Stimulated activated CD4-positive, alpha-beta T cell treated with anti-CD3 and anti-CD28 coated beads, Interleukin-15, amount 100 ng/mL, for 1 hour (primary cell): ENCODE measurements around the gene XRRA1.

Experiments
- DNase-seq, 2 donors: peaks; one replicate each; pipeline ENCODE4 v3.0.0-alpha.2; 2020; ENCODE audit warnings: low read depth in 1 of 2, low spot score in 1 of 2

XRRA1 gene

DNA sequence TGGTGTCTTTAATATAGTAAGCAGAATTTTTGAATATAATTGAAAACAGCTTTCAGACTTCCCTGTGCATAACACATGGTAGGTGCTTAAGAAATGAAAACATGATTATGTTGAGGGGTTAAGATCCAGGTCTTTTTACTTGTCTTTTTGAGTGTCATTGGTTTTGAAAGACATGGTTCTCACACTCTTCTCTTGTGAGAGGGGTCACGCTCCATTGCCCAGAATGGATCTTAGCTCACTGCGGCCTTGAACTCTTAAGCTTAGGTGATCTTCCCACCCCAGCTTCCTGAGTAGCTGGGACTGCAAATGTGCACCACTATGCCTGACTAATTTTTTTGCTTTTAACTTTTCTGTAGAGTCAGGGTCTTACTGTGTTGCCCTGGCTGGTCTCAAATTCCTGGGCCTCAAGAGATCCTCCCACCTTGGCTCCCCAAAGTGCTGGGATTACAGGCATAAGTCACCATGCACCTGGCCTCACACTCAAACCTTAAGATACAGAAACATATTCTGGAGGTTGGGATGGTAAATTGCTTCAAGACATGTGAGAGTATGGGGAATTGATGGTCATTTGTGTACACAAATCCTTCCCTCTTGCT lies 1.6 kb upstream of the XRRA1 start:
- DNase-seq = no peak

DNA sequence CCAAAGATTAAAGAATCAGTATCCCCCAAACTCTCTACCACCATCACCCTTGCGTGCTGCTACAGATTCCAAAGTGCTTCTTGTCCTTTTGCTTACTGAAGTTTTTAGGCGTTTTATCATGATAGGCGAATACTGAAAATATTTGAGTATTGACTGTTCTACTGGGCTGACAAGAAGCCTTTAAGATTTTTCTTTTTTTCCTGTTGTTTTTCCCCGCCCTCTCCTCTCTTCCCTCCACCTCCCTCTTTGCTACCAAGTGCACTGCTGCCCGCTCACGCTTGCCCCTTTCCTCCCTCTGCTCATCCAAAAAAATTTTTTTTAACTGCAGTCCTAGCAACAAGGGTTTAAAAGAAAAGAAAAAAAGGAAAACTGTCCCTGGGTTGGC lies 854 bp upstream of the XRRA1 start:
- no peak for DNase-seq

DNA sequence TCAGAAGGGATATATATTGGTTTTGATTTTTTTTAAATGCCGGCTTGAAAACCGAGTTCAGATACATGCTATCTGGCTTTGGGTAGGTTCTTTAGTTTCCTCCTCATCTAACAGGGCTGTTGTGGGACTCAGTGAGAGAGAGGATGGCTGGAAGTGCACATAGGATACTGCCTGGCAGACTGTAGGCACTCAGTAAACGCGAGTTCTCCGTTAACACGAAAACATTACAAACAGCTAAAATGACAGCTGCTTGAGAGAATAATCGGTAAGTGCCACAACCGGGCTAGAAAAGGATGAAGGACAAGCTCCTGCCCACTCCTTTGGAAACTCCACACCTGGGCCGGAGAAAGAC lies 369 bp downstream of the XRRA1 start:
- DNase-seq = no peak

DNA sequence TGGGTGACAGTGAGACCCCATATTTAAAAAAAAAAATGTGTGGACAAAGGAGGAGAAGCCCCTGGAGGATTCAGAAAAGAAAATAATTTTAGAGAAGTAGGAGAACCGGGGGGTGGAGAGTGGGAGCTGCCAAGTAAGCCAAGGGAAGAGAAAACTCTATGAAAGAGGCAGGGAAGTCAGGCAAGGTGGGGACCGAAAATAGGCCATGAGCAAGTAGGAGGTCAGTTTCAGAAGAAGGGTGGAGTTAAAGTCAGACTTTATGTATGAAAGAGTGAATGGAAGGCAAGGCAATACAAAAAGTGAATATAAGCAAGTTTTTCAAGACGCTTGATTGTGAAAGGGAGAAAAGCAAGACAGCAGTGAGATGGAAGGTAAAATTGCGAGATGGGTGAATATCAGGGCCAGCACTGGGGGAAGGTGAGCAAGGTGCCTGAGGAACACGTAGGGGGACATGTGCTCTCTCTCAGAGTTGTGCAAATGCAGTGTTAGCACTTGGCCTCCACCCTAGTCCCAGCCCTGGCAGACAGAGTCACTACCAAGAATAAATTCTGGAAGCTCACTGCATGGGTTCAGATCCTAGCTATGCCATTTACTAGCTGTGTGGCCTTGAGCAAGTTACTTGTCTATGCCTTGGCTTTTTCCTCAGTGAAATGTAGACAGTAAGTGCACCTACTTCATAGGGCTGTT lies 6.7 kb downstream of the XRRA1 start:
- no peak for DNase-seq

DNA sequence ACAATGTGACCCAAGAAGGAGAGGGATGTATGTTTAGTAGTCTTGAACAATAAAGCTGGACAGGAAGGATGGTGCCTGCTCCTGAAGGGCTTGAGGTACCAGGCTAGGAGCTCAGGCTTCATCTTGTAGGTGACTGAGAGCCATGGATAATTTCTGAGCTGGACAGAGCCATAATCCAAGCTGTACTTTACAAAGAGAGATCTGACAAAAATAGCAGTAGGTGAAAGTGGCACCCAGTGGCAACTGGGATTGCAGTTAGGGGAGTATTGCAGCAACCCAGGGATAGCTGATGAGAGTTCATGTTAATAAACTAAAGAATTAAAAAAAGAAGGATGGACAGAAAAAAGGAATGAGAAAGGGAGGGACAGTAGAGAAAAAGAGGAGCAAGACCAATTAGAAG lies 7.4 kb downstream of the XRRA1 start:
- no peak for DNase-seq

DNA sequence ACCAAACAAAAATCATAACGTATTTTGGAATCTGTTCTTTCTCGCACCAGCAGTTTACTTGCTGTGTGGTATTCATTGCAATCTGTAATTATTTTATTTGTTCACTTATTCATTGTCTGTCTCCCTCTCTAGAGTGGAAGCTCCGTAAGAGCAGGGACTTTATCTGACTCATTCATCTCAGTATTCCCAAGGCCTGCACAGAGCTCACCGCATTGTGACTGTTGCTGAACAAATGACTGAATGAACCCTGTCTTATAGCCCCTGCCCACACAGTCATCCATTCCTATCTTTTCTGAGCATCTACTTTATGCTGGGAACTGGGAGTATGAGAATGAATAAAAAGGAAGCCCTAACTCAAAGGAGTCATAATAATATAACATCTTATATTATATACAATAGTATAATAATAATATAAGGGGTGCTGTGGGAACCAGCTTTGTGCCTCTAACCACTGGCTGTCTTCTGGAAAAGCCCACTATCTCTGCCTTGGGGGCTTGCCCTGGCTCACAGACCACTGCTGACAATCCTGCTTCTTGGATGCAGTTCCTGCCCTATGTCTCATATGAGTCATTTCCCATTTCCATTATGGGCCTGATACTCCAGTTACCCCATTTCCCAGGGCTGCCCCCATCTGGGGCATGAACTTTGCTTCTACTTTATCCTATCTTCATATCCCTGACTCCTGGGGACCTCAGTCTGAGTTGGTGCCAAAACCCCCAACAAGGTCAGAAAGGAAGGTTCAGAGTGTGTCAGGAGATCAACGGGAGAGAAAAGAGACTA lies 11.0 kb downstream of the XRRA1 start:
- DNase-seq = no peak

DNA sequence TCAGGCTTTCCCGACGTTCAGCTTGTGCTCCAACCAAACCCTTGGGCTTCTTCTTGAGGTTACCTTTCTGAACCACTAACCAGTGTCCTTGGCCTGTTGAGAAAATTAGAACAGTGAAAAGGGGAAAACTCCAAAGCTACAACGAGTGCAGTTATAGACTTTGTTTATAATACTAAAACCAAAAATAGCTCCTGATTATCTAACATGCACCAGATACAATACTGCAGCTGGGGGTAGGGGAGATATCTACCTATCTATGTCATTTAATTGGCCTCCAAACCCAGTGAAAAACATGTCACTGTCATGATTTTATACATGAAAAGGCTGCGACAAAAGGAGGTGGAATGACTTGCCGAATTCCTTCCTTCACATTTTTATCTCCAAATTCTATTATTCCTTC lies 11.9 kb downstream of the XRRA1 start:
- no peak for DNase-seq

DNA sequence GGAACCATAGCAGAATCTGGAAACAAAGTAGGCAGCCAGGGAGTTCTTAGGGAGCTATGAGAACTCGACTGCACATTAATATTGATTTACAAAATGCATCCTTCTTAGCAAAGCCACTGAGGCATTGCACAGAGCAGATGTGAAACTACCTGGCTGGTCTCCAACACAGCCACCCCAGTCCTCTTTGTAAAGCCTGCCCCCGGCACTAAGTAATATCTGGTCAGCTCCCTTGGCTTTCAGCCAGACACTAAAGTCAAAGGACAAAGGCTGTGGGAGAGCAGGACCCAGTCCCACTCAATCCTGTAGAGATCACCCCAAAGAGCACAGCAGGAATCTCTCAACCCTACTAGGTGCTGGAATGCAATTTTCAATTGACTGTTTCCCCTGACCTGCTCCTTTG lies 12.8 kb downstream of the XRRA1 start:
- no peak for DNase-seq

DNA sequence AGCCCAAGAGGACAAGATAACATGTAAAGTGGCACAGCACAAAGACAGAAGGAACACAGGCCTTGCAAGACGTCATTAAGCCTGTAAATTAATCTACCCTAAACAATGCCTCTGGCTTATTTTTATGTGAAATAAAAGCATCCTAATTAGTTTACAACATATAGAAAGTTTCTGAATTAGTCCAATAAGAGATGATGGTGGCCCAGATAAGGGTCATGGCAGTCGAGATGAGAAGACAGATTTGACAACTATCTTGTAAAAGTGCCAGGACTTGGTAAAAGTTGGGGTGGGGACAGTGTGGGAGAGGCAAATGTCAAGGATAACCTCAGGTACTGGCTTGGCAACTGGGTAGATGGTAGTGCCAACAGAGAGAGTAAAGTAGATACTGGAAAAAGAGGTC lies 13.6 kb downstream of the XRRA1 start:
- DNase-seq = no peak

DNA sequence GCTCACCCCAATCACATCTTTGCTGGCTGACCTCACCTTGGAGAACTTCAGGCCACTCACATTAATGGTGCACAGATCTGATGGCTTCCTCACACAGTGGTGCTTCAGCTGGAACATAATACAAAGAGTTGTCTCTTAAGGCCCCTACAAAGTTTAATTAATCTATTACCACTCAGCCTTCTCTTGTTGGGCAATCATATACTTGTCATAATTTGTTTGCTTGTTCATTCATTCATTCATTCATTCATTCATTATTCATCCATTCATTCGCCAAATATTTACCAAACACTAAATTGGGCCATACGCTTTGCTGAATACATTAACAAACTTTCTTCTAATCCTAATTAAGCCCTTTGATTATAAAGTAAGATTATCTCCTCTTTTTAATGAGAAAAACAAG lies 15.1 kb downstream of the XRRA1 start:
- no peak for DNase-seq

DNA sequence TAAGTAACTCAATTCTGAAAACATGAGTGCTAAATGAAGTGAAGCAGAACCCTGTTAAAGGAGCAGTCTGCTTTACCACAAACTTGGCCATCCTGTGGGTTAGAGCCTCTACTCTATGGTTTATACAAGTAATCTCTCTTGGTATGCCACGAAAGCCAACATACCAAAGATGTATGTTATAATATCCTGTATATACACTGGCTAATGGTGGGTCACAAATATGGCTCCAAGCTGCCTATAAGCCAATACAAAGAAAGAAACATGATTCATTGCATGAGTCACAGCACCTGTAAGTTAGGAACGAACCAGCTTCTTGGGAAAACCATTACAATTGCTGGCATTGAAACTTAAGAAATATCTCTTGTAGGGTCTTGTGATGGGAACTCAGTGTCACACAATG lies 16.1 kb downstream of the XRRA1 start:
- no peak for DNase-seq

DNA sequence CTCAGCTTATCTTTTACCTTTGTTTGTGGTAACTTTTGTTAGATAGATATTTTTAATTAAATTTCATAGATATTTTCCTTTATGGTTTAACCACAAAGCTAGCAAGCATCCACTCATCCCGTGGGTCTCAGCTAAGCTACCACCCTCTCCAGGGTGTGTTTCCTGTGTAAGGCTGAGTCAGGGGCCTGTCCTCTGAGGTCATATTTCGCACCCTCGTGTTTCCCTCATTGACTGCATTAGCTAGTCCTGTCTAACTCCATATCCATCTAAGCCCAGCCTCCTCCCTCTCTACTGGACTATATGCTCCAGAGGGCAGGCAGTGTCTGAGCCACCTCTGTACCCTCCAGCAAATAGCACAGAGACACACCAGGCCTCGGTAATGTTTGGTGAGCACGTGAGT lies 16.7 kb downstream of the XRRA1 start:
- no peak for DNase-seq

DNA sequence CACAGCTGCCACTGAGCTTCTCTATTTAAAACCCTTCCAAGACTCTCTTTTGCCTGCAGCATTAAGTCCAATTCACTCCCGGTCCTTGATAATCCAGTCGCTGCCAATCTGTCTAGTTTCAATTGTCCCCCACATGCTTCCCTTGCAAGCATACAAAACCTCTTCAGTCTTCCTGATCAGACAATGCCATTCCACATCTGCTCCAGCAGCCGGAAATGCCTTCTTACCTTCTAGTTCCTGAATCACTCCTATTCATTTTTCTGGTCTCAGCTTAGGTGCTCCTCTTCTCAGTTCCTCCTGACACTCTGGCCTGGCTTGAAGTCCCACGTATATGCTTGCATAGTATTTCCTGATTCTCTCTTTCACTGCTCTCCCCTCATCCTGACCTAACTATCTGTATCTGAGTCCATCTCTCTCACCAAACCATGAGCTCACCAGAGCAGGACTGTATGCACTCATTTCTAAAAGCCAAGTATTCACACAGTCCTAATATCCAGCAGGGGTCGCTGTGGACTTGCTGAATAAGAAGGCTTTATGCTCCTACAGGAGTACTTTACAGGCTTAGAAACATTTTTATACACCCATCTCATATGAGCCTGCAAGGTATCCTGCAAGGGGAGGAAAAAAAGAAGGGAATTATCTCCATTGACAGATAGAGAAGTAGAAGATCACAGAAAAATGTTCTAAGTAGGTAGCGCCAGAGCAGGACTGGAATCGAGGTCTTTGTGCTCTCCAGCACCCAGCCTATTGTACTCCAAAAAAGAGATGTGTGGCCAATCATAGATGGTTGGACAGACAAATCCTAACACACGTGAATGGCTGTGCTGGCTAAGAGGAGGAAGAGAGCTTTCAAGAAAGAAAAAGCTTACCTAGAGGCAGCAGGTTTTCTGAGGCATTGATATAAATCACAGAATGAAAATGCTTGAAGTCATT lies 19.2 kb downstream of the XRRA1 start:
- DNase-seq = peak; percentile 6 to 8

DNA sequence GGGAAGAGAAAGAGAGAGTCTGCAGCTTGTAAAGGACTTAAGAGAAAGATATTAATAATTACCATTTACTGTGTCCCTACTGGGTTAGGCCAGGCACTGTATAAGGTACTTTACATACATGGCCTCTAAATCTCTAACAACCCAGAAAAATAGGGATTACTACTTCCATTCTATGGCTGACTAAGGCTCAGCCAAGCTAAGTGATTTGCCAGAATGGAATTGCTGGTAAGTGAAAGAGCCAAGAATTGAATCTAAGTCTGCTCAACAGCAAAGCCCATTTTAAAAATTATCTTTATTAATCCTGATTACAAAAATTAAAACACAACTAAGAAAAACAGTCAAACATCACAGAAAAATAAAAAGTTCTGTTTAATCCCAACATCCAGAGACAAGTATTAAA lies 21.4 kb downstream of the XRRA1 start:
- no peak for DNase-seq

DNA sequence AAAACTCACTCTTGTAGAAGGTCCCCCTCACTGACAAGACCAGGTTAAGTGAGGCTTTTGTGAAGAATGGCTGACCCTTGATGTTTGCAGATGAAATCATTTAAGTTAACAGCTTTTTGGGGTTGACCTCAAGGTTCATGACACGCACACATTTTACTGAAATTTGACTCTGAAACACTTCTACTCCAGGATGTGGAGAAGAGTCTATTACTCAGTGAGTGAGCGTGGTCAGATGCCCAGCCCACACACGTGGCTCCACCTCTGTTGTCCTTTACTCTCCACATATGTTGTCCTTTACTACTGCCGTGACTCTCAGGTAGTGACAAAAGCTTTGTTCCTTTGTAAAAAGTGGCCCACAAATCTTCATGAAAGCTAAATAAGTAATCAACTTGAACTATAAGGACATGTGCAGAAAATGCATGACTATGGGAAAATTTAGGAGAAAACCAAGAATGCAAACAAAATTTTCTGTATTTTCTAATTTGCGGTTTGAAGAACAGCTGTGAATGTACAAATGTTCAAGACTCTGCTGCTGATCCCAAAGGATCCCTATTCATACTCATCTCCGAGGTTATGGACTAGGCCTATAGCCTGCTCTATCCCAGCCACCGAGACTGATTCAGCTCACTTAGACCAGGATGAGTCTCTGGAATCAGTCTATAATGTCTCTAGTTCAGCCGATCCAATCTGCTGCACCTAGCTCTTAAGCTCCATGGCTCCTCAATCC lies 22.4 kb downstream of the XRRA1 start:
- no peak for DNase-seq

DNA sequence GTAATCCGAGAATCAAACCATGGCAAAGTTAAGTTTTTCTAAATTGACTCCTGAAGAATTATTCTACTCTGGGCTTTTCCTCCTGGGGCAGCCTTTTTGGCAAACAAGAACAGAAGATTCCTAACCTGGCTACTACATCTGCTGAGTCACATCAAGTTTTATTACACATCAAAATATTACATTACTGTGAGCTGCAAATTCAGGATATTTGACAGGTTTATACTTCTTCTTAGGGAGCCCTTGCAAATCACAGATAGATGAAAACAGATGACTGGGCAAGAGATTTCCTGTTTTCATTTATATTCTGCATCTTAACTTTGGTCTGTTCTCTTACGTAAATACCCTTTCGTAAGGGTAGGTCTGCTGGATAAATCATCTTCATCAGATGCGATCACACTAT lies 23.6 kb downstream of the XRRA1 start:
- no peak for DNase-seq

DNA sequence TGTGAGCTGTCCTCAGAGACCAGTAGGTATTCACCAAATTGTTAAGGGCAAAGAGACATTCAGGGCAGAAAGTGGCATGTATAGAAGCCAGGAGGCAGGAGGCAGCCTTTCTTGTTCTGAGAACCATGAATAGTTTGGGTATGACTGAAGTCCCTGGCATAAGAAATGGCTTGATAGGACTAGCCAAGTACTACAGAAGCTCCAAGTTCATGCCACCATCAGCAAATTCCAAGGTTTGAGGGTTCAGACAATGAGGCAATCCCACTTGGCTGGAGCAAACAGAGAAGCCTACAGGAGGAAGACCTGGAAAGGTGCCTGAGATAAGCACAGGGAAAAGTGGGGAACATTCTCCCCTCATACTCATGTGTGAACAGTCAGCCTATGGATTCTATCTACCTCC lies 25.8 kb downstream of the XRRA1 start:
- no peak for DNase-seq

DNA sequence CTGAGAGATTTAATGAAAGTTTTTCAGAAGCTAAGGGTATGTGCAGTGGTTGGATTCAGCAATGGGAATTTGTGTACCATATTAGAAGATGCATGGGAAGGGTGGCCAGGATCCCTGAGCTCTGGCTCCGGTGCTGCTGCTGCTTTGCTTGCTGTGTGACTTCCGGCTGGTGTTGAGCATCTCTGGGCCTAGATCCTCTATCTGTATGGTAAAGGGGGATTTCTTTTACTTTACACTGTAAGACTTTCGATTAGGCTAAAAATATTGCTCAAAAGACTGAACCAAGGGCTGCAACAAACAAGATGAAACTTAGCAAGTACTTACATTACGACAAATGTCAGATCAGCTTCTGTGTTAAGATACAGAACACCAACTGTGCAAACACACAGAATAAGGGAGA lies 39.1 kb downstream of the XRRA1 start:
- no peak for DNase-seq

DNA sequence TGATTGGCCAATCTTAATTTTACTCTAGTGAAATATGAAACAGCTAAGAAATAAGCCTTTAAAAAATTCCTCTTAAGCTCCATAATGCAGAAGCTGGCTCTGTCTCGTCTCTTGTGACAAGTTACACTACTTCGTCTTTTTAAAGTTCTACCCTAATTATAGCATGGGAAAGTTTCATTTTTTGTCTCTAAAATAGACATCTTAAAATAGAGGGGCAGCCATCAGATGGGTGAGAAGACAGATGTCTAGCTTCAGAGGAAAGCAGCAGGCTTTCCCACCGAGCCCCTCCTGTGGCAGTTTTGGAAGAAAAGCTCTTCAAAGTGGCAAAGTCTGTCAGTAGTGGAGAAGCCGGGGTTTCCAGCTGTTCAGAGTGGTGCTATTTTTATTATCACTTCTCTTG lies 39.5 kb downstream of the XRRA1 start:
- no peak for DNase-seq

DNA sequence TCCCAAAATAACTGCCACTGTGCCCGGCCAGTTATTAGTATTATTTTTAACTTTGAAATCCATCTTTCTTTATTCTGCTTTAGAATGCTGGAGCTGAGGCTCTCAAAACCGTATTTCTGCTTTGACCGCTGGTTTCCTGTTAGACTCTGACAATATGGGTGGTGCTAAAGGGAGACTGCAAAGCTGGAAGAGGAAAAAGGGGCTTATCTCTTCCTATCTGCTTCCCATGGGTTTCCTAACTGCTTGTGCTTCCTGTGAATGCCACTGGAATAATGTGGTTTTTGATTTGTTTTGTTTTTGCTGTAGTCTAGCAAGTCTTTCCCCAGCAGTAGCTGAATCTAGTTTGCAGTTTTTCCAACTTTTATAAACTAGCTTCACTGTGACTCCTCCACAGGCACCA lies 43.6 kb downstream of the XRRA1 start:
- DNase-seq = no peak

DNA sequence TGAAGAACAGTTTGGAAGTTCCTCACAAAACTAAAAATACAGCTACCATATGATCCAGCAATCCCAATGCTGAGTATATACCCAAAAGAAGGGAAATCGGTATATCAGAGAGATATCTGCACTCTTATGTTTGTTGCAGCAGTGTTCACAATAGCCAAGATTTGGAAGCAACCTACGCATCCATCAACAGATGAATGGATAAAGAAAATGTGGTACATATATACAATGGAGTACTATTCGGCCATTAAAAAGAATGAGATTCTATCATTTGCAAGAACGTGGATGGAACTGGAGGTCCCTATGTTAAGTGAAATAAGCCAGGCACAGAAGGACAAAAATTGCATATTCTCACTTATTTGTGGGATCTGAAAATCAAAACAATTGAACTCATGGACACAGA lies 46.5 kb downstream of the XRRA1 start:
- no peak for DNase-seq
